ENCODE measurements around the gene CASZ1. TPM values are rescaled to one million over a fixed set of nuclear protein-coding genes. Genes with fewer than 3 reads are reported as not detected.

CASZ1 gene
- polyA plus RNA-seq, 3 donors, result 0.30 to 3.7 (median 0.50) TPM

- Histone ChIP-seq H3K36me3 (replicated peaks in 1 of 2; ENCODE audit: control insufficient read depth in 1 of 2, insufficient read depth in 2 of 2, low read length in 2 of 2) (peaks cover 0 to 1% of the 10 kb centered on the region in 2 donors), H3K4me3 (replicated peaks in 1 of 3; ENCODE audit: low read depth in 2 of 3, low read length in 3 of 3) (no peak overlapping the region), H4K20me1 (ENCODE audit: insufficient read depth, low read length) (peaks cover 8% of the 10 kb centered on the region), H2AFZ (ENCODE audit: insufficient read depth, low read depth, low read length, poor library complexity, severe bottlenecking) (no peak overlapping the region), H3K79me2 (ENCODE audit: insufficient read depth, low read length) (no peaks in the 10 kb centered on the region), H3K27me3 (ENCODE audit: control insufficient read depth in 2 of 2, insufficient read depth in 2 of 2, low read length in 2 of 2) (no peaks in the 10 kb centered on the region), H3K9ac (ENCODE audit: insufficient read depth, low read length, poor library complexity, severe bottlenecking) (no peak overlapping the region), H3K27ac (ENCODE audit: low read depth in 1 of 2, low read length in 2 of 2) (no peak overlapping the region), H3K4me2 (replicated peaks; ENCODE audit: extremely low read depth, low read length, poor library complexity, severe bottlenecking) (no peak overlapping the region), H3K4me1 (ENCODE audit: control insufficient read depth in 1 of 2, insufficient read depth in 2 of 2, low read length in 2 of 2) (no peaks in the 10 kb centered on the region), H3K9me3 (replicated peaks in 1 of 2; ENCODE audit: control insufficient read depth in 1 of 2, insufficient read depth in 1 of 2, low read length in 2 of 2) (no peaks in the 10 kb centered on the region)
- Mint-ChIP-seq H3K27ac (no peak overlapping the region), H3K9me3 (no peaks in the 10 kb centered on the region), H3K36me3 (peaks cover 5 to 7% of the 10 kb centered on the region in 2 donors), H3K4me3 (no peak overlapping the region), H3K4me1 (no peaks in the 10 kb centered on the region), H3K27me3 (ENCODE audit: low read depth in 3 of 3) (peaks cover 0 to 3% (median 0%) of the 10 kb centered on the region in 3 donors)
- no peak for DNase-seq
- intact Hi-C loops (cut with micrococcal nuclease), result no loop called here
- WGBS (ENCODE audit: insufficient coverage), result no CpG with 5 or more reads among the region's 11 CpGs
- TF ChIP-seq CTCF (IDR thresholded peaks at IDR 0.05), result no peak
These were observed 202.7 kb downstream of the CASZ1 start for GRCh38 chr1:10593750-10594149.

- Histone ChIP-seq H3K9ac (ENCODE audit: insufficient read depth, low read length, poor library complexity, severe bottlenecking) (no peak overlapping the region), H2AFZ (ENCODE audit: insufficient read depth, low read depth, low read length, poor library complexity, severe bottlenecking) (no peak overlapping the region)
- DNase-seq, result no peak
These were observed 204.1 kb downstream of the CASZ1 start for GRCh38 chr1:10592373-10592772.

More at GRCh38 chr1:10592373-10592772, 204.1 kb downstream of the CASZ1 start:
- H3K27ac ChIP-seq (ENCODE audit: low read depth in 1 of 2, low read length in 2 of 2), result no peak overlapping the region
- Mint-ChIP-seq H3K36me3 (peaks cover 4% of the 10 kb centered on the region in 2 donors), H3K4me3 (no peak overlapping the region), H3K27ac (no peak overlapping the region), H3K9me3 (no peaks in the 10 kb centered on the region), H3K27me3 (ENCODE audit: low read depth in 3 of 3) (peaks cover 0 to 3% (median 0%) of the 10 kb centered on the region in 3 donors), H3K4me1 (no peaks in the 10 kb centered on the region)
- no peaks in the 10 kb centered on the region for H3K79me2 ChIP-seq (ENCODE audit: insufficient read depth, low read length)
- intact Hi-C loops (cut with micrococcal nuclease), result no loop called here
- peaks cover 8% of the 10 kb centered on the region for H4K20me1 ChIP-seq (ENCODE audit: insufficient read depth, low read length)
- H3K27me3 ChIP-seq (ENCODE audit: control insufficient read depth in 2 of 2, insufficient read depth in 2 of 2, low read length in 2 of 2), result no peaks in the 10 kb centered on the region
- no peak for TF ChIP-seq CTCF (IDR thresholded peaks at IDR 0.05)
- no peaks in the 10 kb centered on the region for H3K4me1 ChIP-seq (ENCODE audit: control insufficient read depth in 1 of 2, insufficient read depth in 2 of 2, low read length in 2 of 2)
- H3K9me3 ChIP-seq (replicated peaks in 1 of 2; ENCODE audit: control insufficient read depth in 1 of 2, insufficient read depth in 1 of 2, low read length in 2 of 2), result no peaks in the 10 kb centered on the region
- 100% methylated on average over 1 of the region's 5 CpGs for WGBS (ENCODE audit: insufficient coverage)
- no peak overlapping the region for H3K4me3 ChIP-seq (replicated peaks in 1 of 3; ENCODE audit: low read depth in 2 of 3, low read length in 3 of 3)
- H3K4me2 ChIP-seq (replicated peaks; ENCODE audit: extremely low read depth, low read length, poor library complexity, severe bottlenecking), result no peak overlapping the region
- no peaks in the 10 kb centered on the region for H3K36me3 ChIP-seq (replicated peaks in 1 of 2; ENCODE audit: control insufficient read depth in 1 of 2, insufficient read depth in 2 of 2, low read length in 2 of 2)

Measured in CD14-positive monocyte (primary cell).